Central memory CD8-positive, alpha-beta T cell (primary cell): ENCODE data around the gene PCDHA6.
"Not testable (repeated sequence)": the region's sequence is repeated elsewhere in the genome, so short reads cannot be mapped to it uniquely, and the experiment has no call there.

Source experiments
- ATAC-seq: fragments of 150-1000 bp; cut with Tn5 transposase; replicated peaks from 2 replicates; pipeline ENCODE4 v1.10.0; 2022; ENCODE audit warnings: mild to moderate bottlenecking, moderate FRiP score, moderate number of reproducible peaks; ENCODE audit not compliant: poor library complexity, severe bottlenecking; ENCODE audit errors: extremely low read depth
- DNase-seq, 2 donors: peaks; one replicate each; pipeline ENCODE4 v3.0.0; 2021; ENCODE audit warnings: low spot score in 2 of 2
- H3K27ac Mint-ChIP-seq: one replicate; pipeline ENCODE4 v1.8.0; 2022; ENCODE audit warnings: low read depth, mild to moderate bottlenecking, moderate library complexity, mixed read lengths
- H3K27me3 Mint-ChIP-seq: one replicate; pipeline ENCODE4 v1.8.0; 2022; ENCODE audit warnings: mixed read lengths
- H3K36me3 Mint-ChIP-seq: one replicate; pipeline ENCODE4 v1.8.0; 2022; ENCODE audit warnings: mild to moderate bottlenecking, moderate library complexity, mixed read lengths; ENCODE audit not compliant: insufficient read depth
- H3K4me1 Mint-ChIP-seq: one replicate; pipeline ENCODE4 v1.8.0; 2022; ENCODE audit warnings: mixed read lengths
- H3K4me3 Mint-ChIP-seq: one replicate; pipeline ENCODE4 v1.8.0; 2022; ENCODE audit warnings: mild to moderate bottlenecking, moderate library complexity, mixed read lengths
- H3K9me3 Mint-ChIP-seq: one replicate; pipeline ENCODE4 v1.8.0; 2022; ENCODE audit warnings: mixed read lengths

Gene PCDHA6

DNA sequence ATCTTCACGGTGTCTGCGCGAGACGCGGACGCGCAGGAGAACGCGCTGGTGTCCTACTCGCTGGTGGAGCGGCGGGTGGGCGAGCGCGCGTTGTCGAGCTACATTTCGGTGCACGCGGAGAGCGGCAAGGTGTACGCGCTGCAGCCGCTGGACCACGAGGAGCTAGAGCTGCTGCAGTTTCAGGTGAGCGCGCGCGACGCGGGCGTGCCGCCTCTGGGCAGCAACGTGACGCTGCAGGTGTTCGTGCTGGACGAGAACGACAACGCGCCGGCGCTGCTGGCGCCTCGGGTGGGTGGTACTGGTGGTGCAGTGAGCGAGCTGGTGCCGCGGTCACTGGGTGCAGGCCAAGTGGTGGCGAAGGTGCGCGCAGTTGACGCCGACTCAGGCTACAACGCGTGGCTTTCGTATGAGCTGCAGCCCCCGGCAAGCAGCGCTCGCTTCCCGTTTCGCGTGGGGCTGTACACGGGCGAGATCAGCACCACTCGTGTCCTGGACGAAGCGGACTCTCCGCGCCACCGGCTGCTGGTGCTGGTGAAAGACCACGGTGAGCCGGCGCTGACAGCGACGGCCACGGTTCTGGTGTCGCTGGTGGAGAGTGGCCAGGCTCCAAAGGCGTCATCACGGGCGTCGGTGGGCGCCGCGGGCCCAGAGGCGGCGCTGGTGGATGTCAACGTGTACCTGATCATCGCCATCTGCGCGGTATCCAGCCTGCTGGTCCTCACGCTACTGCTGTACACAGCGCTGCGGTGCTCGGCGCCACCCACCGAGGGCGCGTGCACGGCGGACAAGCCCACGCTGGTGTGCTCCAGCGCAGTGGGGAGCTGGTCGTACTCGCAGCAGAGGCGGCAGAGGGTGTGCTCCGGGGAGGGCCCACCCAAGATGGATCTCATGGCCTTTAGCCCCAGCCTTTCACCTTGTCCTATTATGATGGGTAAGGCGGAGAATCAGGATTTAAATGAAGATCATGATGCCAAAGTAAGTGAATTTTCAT, 2.0 kb downstream of the PCDHA6 start:
- not testable (repeated sequence) for H3K9me3 Mint-ChIP-seq, H3K4me3 Mint-ChIP-seq, ATAC-seq, DNase-seq, H3K4me1 Mint-ChIP-seq, H3K36me3 Mint-ChIP-seq, H3K27ac Mint-ChIP-seq
- H3K27me3 Mint-ChIP-seq, result peaks cover 50% of the 10 kb centered on the region

GRCh38 chr5:140833993-140834392, 6.2 kb downstream of the PCDHA6 start, which contains the start of gene PCDHA7:
Gene PCDHA7, plus strand, starts transcription at chr5:140834269. Its CDS starts 115 bp downstream, at chr5:140834384.
- no peak for DNase-seq
- Mint-ChIP-seq H3K9me3 (no peaks in the 10 kb centered on the region), H3K27me3 (peaks cover 25% of the 10 kb centered on the region), H3K4me3 (no peak within 1 kb of the TSS), H3K4me1 (no peaks in the 10 kb centered on the region), H3K27ac (no peak within 1 kb of the TSS), H3K36me3 (peaks cover 3% of the 10 kb centered on the region)
- ATAC-seq, result no peak

DNA sequence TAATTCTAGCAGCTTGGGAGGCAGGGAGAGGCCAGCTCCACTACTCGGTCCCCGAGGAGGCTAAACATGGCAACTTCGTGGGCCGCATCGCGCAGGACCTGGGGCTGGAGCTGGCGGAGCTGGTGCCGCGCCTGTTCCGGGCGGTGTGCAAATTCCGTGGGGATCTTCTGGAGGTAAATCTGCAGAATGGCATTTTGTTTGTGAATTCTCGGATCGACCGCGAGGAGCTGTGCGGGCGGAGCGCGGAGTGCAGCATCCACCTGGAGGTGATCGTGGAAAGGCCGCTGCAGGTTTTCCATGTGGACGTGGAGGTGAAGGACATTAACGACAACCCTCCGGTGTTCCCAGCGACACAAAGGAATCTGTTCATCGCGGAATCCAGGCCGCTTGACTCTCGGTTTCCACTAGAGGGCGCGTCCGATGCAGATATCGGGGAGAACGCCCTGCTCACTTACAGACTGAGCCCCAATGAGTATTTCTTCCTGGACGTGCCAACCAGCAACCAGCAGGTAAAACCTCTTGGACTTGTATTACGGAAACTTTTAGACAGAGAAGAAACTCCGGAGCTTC, 6.8 kb downstream of the PCDHA6 start:
- not testable (repeated sequence) for H3K4me3 Mint-ChIP-seq, H3K9me3 Mint-ChIP-seq, DNase-seq, H3K27ac Mint-ChIP-seq, H3K36me3 Mint-ChIP-seq, ATAC-seq, H3K4me1 Mint-ChIP-seq
- H3K27me3 Mint-ChIP-seq, result peaks cover 29% of the 10 kb centered on the region

DNA sequence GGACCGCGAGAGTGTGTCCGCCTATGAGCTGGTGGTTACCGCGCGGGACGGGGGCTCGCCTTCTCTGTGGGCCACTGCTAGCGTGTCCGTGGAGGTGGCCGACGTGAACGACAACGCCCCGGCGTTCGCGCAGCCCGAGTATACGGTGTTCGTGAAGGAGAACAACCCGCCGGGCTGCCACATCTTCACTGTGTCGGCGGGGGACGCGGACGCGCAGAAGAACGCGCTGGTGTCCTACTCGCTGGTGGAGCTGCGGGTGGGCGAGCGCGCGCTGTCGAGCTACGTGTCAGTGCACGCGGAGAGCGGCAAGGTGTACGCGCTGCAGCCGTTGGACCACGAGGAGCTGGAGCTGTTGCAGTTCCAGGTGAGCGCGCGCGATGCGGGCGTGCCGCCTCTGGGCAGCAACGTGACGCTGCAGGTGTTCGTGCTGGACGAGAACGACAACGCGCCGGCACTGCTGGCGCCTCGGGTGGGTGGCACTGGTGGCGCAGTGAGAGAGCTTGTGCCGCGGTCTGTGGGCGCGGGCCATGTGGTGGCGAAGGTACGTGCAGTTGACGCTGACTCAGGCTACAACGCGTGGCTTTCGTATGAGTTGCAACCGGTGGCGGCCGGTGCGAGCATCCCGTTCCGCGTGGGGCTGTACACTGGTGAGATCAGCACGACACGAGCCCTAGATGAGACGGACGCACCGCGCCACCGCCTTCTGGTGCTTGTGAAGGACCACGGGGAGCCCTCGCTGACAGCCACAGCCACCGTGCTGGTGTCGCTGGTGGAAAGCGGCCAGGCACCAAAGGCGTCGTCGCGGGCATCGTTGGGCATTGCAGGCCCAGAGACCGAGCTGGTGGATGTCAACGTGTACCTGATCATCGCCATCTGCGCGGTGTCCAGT, 8.1 kb downstream of the PCDHA6 start:
- DNase-seq (no peak), ATAC-seq (no peak)
- no peaks in the 10 kb centered on the region for H3K9me3 Mint-ChIP-seq
- peaks cover 37% of the 10 kb centered on the region for H3K27me3 Mint-ChIP-seq
- H3K36me3 Mint-ChIP-seq, result peaks cover 3% of the 10 kb centered on the region
- no peak overlapping the region for H3K4me3 Mint-ChIP-seq
- H3K4me1 Mint-ChIP-seq, result no peaks in the 10 kb centered on the region
- no peak overlapping the region for H3K27ac Mint-ChIP-seq

GRCh38 chr5:140840978-140841962, 13.5 kb downstream of the PCDHA6 start, which contains the start of gene PCDHA8:
Gene PCDHA8, plus strand, starts transcription at chr5:140841187. Its CDS starts 135 bp downstream, at chr5:140841322.
- Mint-ChIP-seq H3K36me3 (no peaks in the 10 kb centered on the region), H3K4me3 (no peak within 1 kb of the TSS), H3K9me3 (no peaks in the 10 kb centered on the region), H3K27ac (no peak within 1 kb of the TSS), H3K4me1 (no peaks in the 10 kb centered on the region), H3K27me3 (peaks cover 24% of the 10 kb centered on the region)
- no peak for ATAC-seq
- no peak for DNase-seq

DNA sequence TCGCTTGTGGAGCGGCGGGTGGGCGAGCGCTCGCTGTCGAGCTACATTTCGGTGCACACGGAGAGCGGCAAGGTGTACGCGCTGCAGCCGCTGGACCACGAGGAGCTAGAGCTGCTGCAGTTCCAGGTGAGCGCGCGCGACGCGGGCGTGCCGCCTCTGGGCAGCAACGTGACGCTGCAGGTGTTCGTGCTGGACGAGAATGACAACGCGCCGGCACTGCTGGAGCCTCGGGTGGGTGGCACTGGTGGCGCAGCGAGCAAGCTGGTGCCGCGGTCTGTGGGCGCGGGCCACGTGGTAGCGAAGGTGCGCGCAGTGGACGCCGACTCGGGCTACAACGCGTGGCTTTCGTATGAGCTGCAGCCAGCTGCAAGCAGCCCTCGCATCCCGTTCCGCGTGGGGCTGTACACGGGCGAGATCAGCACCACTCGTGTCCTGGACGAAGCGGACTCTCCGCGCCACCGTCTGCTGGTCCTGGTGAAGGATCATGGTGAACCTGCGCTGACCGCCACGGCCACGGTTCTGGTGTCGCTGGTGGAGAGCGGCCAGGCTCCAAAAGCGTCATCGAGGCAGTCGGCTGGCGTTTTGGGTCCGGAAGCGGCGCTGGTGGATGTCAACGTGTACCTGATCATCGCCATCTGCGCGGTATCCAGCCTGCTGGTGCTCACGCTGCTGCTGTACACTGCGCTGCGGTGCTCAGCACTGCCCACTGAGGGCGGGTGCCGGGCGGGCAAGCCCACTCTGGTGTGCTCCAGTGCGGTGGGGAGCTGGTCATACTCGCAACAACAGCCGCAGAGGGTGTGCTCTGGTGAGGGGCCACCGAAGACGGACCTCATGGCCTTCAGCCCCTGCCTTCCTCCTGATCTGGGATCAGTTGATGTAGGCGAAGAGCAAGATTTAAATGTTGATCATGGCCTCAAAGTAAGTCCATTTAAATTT, 15.3 kb downstream of the PCDHA6 start:
- DNase-seq, result no peak
- H3K27ac Mint-ChIP-seq, result no peak overlapping the region
- H3K27me3 Mint-ChIP-seq, result peaks cover 38% of the 10 kb centered on the region
- H3K4me3 Mint-ChIP-seq, result no peak overlapping the region
- no peak for ATAC-seq
- H3K9me3 Mint-ChIP-seq, result peaks cover 6% of the 10 kb centered on the region
- no peaks in the 10 kb centered on the region for H3K36me3 Mint-ChIP-seq
- no peaks in the 10 kb centered on the region for H3K4me1 Mint-ChIP-seq

GRCh38 chr5:140848139-140849102, 20.7 kb downstream of the PCDHA6 start, which contains the start of gene PCDHA9:
Gene PCDHA9, plus strand, starts transcription at chr5:140848382. Its CDS starts 114 bp downstream, at chr5:140848496.
- H3K27me3 Mint-ChIP-seq, result peaks cover 33% of the 10 kb centered on the region
- DNase-seq, H3K4me1 Mint-ChIP-seq, H3K36me3 Mint-ChIP-seq, H3K4me3 Mint-ChIP-seq, H3K27ac Mint-ChIP-seq, ATAC-seq, H3K9me3 Mint-ChIP-seq: not testable (repeated sequence)

- not testable (repeated sequence) for H3K36me3 Mint-ChIP-seq, H3K4me3 Mint-ChIP-seq, H3K4me1 Mint-ChIP-seq, ATAC-seq, H3K9me3 Mint-ChIP-seq, DNase-seq, H3K27ac Mint-ChIP-seq
- peaks cover 38% of the 10 kb centered on the region for H3K27me3 Mint-ChIP-seq
Observed at GRCh38 chr5:140849831-140850634, 22.3 kb downstream of the PCDHA6 start.

DNA sequence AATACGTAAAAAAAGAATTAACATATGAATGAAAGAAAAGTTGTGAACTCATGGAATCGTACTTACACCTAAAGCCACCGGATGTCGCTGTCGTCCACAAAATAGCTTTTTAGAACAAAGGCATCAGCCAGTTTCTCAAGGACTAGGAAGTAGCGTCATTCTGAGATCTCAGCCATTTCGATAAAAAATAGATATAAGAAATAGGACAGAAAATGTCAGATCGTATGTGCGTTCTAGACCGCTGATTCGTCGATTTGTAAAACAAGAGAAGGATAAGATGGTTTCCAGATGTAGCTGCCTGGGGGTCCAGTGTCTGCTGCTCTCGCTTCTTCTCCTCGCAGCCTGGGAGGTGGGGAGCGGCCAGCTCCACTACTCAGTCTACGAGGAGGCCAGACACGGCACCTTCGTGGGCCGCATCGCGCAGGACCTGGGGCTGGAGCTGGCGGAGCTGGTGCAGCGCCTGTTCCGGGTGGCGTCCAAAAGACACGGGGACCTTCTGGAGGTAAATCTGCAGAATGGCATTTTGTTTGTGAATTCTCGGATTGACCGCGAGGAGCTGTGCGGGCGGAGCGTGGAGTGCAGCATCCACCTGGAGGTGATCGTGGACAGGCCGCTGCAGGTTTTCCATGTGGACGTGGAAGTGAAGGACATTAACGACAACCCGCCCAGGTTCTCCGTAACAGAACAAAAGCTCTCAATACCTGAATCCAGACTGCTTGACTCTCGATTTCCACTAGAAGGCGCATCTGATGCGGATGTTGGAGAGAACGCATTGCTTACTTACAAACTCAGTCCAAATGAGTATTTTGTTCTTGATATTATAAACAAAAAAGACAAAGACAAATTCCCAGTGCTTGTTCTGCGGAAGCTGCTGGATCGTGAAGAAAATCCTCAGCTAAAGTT, 28.3 kb downstream of the PCDHA6 start, which contains the start of gene PCDHA10:
PCDHA10 (plus strand) TSS at position 126 of the 903 bp plus-strand sequence; CDS start at position 278, 152 bp downstream.
- Mint-ChIP-seq H3K9me3 (peaks cover 13% of the 10 kb centered on the region), H3K4me3 (no peak within 1 kb of the TSS), H3K27me3 (peaks cover 13% of the 10 kb centered on the region), H3K36me3 (no peaks in the 10 kb centered on the region), H3K27ac (no peak within 1 kb of the TSS), H3K4me1 (no peaks in the 10 kb centered on the region)
- ATAC-seq (no peak), DNase-seq (no peak)
